EH (cell line): ENCODE results near the gene LRRC47.
"Not testable (repeated sequence)": the region's sequence is repeated elsewhere in the genome, so short reads cannot be mapped to it uniquely, and the experiment has no call there.

ENCODE experiments used
- DNase-seq: peaks from one replicate; pipeline ENCODE4 v3.0.0-alpha.2; 2015; ENCODE audit warnings: low read depth

Gene LRRC47

DNA sequence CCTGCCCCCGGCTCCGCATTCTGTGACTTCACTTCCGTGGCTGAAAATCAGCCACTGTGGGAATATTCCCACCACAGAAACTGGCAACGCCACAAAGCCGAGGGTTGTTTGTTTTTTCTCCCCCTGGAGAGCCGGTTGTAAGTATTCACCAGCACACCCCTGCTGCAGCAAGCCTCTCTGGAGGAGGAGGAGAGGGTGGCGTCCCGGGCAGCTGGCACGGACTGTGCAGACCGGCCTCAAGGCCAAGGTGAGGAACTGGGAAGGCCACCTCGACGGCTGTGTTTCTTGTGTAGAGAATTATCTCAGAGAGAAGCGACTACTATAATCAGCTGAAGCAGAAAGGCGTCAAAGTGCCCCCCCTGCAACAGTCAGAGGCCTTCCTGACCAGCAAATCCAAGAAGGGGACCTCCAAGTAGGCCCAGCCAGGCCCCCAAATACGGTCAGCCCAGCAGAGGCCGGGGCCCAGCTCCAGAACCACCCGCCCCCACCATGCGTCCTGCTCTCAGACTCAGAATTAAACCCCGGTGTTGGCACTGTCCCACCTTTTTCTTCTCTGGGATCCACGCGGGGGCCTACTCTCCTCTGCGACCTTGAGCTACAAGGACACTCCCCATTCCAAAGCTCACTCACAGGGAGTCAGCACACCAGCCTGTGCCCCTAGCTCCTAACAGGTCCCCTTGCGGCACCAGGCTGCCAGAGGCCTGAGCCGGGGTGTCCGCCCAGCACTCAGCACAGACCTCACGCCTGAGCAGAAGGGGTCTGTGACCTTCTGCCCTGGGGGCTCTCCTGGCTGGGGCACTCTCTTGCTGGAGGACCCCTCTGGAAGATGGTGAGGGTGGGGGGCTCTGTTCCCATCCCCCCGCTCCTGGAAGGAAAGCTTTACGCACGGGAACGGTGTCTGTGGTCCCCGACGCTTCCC, 24.9 kb downstream of the LRRC47 start:
- DNase-seq: no peak

DNA sequence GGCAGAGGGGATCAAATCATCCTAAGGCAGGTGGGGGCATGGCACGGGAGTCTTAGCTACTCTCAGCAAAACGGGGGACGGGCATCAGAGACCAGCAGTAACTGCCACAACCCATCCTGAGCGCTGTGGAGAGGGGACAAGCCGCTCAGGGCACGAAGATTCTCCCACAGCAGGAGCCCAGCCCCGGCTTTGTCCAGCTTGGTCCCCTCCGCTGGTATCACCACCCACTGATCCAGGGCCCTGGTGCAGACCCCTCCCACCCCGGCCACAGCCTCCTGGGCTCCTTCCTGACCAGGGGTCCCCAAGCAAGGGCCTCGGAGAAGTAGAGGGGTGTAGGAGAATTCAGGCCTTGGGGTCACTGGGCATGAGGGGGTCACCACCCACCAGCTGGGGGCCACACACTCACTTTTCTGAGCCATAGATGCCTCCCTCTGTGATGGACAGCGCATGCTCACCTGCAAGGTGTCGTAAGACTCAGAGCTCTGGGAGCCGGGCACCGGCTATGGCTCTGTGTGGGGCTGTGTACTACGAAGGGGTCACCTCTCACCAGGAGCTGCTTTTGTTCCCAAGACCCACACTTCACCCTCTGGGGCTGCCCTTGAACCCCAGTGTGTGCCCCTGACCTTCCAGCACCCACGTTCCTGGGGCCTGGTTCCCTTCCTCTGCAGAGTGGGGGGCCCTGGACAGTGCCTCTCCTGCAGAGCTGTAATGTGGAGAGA, 26.1 kb downstream of the LRRC47 start:
- DNase-seq: no peak

DNA sequence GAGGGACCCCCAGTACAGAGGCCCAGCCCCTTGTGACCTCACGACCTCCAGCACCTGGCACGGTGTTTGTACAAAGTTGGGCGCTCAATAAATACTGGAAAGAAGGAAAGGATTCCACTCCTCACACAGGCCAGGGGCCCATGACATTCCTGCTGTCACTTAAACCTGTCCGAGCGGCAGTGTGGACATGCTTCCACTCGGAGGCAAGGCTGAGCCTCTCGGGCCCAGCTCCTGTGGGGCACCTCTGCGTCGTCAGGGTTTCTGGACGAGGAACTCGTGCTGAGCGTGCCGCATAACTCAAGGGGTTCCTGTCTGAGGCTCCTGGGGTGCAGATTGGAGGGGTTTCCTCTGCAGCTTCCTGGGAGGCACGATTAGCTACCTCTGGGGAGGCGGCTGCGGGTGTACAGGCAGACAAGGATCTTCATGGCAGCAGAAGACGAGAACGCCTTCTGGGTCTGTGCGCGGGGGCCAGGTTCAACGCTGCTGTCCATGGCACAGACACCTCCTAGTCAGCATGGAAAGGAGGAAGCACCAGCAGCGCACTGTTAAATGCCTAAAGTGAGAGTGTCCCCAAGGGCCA, 27.4 kb downstream of the LRRC47 start:
- DNase-seq: no peak

DNA sequence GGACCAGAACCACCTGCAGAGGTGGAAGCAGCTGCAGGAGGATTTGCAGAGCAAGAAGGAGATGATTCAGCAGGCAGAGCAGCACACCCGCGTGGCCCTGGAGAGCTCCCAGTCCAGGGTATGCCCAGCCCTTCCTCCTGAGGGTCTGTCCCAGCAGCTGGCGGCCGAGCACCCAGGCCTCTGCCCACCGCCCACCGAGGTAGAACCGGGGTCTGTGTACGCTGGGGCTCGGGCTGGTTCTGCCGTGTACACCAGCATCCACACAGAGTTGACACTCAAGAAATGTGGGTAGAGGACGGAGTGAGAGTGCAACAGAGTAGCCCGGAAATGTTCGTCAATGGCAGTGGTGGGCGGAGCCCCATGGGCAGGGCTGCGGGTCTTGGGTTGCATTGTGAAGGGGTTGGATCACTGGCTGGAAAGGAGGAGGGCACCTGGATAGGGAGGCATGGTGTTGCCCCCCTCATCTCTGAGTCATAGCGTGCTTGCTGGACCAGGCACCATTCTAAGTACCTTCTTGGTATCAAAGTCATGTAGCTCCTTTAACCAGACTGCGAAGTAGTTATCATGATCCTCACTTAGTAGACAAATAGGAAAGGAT, 28.9 kb downstream of the LRRC47 start:
- no peak for DNase-seq

DNA sequence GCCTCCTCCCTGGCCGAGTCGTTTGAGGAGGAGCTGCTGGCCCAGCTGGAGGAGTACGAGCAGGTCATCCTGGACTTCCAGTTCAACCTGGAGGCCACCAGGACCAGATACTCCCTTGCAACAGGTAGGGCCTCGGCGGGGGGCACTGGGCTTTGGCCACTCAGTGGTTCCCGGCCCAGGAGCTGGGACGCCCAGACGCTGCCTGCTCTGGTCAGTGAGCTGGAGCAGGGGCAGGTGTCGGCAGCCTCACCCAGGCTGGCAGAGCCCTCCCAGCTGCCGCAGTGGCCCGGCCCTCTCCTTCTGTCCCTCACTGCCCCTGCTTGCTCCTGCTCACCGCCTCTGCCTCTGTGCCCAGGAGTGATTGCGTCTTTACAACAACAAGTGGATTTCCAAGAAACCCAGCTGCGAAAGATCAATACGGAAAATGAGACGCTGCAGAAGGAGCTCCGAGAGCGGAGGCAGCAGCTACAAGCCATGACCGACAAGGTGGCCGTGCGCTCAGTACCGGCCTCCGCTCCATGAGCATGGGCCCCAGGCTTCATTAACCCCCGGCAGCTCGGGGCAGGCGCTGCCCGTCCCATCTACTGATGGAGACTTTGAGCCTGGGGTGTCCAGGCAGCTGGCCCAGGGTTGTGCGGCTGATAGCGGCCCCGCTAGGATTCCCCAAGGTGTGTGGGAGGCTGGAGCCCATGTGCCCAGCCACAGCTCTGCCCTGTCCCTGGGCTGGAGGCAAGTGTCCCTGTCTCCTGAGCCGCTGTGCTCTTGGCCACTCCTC, 32.8 kb downstream of the LRRC47 start:
- DNase-seq: no peak

DNA sequence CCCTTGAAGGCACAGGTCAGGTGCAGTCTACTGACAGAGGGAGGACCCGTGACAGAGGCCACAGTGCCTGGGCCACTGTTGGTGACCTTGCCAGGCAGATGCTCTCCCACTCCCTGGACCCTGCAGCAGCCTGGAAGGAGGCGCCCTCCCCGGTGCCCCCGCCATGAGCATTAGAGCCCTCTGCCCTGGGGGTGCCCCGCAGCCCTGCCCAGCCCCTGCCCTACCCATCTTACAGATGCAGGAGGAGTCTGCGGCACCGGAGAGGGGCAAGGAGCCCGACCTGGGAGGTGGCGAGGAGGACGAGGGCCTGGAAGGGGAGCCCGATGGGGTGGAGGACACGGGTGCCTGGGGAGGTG, 33.4 kb downstream of the LRRC47 start:
- DNase-seq: no peak

DNA sequence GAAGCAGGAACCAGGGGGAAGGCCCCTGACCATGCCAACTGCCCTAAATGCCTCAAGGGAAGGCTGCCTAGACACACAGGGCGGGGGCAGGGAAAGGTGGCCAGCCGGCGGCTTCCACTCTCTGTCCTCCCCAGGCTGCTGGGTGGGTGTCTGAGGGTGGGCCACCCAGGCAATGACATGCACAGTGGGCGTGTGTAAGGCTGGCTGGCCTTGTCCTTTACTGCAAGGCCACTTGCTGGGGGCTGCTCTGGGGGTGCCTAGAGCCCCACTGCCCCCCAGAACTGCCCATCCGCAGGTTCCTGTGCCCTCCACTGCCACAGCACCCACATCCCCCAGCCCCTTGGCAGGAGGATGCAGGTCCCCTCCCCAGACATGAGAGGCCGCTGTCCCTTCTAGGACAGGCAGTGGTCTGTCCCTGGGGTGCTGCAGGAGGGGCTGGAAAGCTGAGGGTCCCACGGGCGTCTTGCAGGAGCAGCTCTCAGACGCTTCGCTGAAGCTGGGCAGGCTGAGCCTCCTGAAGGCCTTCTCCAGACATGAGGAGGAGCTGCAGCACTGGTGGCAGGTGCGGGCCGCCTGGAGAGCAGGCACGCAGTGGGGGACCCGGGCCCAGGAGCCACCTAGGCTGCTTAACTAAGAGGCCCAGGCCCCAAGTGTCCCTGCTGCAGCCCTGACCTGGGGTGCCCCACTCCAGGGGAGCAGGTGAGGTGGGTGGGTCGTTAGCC, 34.0 kb downstream of the LRRC47 start:
- DNase-seq: no peak

DNA sequence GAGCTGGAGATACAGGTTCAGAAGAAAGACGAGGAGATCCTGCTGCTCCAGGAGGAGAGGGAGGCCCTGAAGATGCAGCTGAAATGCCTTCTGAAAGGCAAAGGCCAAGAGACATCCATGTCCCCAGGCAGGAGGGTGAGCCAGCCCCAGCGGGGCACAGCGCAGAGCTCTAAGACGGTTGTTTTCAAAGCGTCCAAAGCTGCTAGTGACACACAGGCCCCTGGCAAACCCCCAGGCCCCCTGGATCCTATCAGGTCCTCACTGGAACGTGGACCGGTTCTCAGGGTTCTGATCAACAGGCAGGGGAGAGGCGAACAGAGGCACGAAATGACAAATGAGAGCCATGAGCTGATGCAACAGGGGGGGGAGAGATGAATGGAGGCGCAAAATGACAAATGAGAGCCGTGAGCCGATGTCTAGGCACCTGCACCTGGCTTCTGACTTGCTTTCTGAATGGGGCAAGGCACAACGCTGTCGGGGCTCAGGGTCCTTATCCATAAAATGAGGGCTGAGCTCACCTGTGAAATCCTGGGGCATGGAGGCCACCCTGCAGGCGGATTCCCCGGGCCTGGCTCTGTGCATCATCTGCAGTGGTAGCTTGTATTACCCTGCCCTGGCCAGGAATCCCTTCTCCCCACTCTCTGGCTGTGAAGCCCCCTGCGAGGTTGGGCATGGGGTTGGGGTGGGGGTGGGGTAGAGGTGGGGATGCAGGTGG, 34.8 kb downstream of the LRRC47 start:
- DNase-seq: no peak

DNA sequence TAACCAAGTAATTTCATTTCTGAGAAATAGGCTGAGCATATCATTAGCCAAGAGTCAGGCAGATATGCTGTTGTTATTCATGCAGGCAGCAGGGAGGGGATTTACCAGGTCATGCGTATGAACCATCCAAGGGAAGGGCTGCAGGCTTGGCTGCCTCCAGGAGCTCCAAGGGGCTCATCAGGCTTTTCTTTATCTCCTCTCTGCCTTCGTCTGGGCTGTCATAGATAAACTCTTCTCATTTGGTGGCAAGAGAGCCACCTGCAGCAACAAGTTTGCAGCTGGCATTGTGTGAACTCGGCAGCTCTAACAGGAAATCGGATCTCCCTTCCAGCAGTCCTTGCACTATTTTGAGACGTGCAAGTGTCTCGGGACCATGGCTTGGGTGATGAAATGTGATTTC, 36.5 kb downstream of the LRRC47 start:
- no peak for DNase-seq

DNA sequence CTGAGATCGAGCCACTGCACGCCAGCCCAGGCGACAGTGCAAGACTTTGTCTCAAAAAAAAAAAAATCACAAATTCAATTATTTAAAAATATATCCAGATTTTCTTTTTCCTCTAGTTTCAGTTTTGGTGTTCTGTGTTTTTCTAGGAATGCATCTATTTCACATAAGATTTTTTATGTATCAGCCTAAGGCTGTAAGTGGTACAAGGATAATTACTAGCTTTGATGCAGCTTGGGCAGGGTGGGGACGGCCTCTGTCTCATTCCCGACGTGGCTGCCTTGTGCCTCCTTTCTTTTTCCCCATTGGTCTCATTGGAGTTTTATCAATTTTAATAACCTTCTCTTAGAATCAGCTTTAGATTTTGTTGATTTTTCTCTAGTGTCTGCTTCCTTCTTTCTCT, 37.1 kb downstream of the LRRC47 start:
- no peak for DNase-seq

DNA sequence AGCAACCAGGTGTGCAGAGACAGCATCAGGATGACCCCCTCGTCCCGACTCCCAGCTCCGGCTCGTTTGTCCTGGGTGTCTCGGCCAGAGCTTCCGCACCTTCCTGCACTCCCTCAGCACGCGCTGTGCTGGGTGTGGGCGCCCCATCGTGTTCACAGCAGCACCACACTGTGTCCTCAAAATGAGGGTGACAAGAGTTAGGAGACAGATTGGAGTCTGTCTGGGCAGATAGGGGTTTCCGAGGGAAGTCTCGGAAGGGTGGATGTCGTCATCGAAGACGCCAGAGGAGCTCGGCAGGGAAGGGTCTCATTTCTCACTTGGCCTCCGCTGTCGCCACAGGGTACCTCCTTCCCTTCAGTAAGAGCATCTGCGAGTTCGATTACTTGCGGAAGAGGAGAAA, 39.9 kb downstream of the LRRC47 start:
- DNase-seq: no peak

DNA sequence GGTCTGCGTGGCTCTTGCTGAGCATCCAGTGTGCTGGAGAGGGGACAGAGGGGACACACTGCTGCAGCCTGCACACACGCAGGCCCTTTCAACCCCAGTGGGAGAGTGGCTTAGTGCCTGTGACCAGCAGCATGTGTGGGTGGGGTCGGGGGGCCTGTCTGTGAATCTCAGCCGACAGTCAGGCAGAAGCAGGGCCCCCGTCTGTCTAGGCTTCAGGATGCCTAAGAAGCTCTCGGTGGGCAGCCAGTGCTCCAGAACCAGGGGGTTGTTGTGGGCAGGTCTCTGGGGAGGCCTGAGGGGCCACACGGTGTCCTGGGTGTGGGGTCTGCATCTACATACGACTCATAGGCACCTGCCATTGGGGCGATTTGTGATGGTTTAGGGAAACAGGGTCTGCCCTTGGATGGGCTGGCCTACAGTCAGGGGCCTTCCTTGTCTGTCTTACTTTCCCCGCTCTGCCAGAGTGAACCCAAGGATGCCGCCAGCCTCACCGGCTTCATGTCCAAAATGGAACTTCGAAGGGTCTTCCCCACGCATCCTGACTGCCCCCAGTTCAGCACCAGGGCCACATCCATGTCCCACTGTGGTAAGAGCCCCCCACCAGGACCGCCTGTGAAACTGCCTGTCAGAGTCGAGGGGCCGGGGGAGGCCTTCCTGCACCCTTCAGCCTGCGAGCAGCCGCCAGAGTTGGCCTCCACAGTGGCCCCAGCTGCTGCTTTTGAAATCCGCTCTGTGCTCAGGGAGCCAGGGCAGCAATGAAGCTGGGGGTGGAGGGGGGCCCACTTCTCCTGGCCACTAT, 42.4 kb downstream of the LRRC47 start:
- DNase-seq: no peak

DNA sequence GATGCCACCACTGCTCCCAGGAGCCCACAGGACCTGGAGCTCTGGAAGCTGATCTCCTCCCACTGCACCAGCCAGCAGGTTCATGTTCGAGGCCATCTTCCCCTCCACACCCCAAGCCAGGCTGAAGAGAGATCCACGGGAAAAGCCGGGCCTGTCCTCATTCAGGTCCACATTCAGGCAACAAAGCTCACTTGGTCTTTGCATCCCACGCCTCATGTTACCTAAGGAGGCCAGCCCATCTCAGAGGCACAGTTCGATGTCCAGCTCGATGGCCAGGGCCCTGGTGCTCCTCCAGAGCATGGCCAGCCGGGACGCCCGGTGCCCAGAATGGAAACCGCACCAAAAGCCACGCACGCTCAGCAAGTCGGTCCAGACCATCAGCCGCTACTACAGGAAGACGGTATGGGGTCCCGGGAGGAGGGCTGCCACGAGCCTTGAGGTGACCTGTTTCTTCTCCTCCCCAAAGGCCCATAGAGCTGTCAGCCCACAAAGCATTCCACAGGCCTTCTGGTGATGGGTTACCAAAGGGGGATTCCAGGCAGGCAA, 43.8 kb downstream of the LRRC47 start, which contains the start of gene CCDC27:
TSS of gene CCDC27 (plus strand) at position 51 of the 546 bp plus-strand sequence. CDS start at position 83, 32 bp downstream.
- no peak for DNase-seq

DNA sequence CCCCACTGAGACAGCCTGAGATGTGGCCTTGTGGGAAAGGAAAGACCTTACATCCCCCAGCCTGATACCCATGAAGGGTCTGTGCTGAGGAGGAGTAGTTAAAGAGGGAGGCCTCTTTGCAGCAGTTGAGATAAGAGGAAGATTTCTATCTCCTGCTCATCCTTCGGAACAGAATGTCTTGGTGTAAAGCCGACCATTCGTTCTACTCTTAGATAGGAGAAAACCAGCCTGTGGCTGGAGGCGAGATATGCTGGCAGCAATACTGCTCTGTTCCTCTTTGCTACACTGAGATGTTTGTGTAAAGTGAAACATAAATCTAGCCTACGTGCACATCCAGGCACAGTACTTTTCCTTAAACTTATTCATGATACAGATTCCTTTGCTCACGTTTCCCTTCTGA, 45.6 kb downstream of the LRRC47 start:
- DNase-seq: no peak

DNA sequence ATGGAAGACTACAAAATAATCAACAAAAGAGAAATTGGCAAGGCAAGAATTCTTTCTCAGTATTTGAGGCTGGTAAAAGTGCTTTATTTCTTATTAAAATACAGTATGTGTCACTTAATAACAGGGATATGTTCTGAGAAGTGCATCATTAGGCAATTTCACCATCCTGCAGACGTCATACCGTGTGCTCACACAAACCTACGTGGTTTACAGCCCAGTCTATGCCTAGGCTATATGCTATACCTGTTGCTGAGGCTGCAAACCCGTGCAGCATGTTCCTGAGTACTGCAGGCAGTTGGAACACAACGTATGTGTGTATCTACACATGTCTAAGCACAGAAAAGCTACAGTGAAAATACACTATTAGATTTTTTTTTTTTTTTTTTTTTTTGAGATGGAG, 46.8 kb downstream of the LRRC47 start:
- DNase-seq: no peak

DNA sequence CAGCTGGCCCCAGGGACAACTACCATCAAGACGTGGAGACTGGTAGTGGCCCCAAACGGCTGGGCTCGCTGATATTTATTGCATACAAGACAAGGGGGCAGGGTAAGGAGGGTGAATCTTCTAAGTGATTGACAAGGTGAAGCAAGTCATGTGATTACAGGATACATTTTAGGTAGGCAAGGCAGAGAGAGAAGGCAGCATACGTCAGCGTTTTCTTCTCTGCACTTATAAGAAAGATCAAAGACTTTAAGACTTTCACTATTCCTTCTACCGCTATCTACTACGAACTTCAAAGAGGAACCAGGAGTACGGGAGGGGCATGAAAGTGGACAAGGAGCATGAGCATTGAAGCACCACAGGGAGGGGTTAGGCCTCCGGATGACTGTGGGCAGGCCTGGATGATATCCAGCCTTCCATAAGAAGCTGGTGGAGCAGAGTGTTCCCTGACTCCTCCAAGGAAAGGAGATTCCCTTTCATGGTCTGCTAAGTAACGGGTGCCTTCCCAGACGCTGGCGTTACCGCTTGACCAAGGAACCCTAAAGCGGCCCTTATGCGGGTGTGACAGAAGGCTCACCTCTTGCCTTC, 47.9 kb downstream of the LRRC47 start:
- not testable (repeated sequence) for DNase-seq

DNA sequence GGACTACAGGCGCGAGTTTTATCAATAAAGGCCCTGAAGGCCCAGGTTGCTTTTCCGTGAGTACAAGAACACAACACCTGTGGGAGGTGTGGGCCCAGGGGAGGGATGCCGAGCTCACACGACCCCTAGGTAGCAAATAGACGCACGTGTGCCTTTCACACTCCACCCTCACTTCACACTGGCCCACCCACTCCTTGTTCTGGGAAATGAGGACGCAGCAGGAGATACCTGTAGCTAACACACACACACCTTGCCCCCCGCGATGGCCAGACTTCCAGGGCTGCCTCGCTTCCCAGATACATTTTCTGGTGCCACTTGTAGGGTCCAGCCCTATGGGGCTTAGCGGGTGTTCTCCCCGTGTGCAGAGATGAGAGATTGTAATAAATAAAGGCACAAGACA, 48.4 kb downstream of the LRRC47 start:
- no peak for DNase-seq

DNA sequence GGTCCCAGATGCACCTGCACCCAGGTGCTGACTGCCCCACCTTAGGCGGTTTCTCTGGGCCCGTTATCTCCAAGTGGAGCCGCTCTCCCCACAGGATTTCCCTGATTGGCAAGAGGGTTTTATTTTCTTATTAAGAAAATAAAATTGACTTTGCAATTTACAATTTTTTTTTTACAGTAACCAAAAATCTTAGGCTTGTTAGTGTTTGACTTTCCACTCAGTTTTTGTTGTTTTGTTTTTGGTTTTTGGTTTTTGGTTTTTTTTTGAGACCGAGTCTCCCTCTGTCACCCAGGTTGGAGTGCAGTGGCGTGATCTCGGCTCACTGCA, 48.8 kb downstream of the LRRC47 start:
- DNase-seq: no peak
